Gastrocnemius medialis (tissue), 4 donors: ENCODE results near the gene SLC25A47. TPM values are rescaled to one million over a fixed set of nuclear protein-coding genes. Genes with fewer than 3 reads are reported as not detected.
"Not testable (repeated sequence)": the region's sequence is repeated elsewhere in the genome, so short reads cannot be mapped to it uniquely, and the experiment has no call there.

ENCODE experiments used
- ATAC-seq, 2 donors: fragments of 150-250 bp; one replicate each; pipeline ENCODE4 v1.9.1; 2016
- DNase-seq, 2 donors: peaks; one replicate each; pipeline ENCODE4 v3.0.0-alpha.2; 2019
- H3K27ac ChIP-seq, 4 donors: fragments of 200-600 bp; sonication (generic); 1 replicate in 1 of 4; 2 replicates in 3 of 4; pipeline ENCODE4 v1.5.1; 2016 to 2018; ENCODE audit warnings: mild to moderate bottlenecking in 2 of 4, moderate library complexity in 1 of 4
- H3K27me3 ChIP-seq, 3 donors: fragments of 200-600 bp; sonication (generic) in 2 of 3; 1 replicate in 1 of 3; 2 replicates in 2 of 3; pipeline versions ENCODE4 v1.5.1 to v1.6.0; 2016 to 2019; ENCODE audit warnings: mild to moderate bottlenecking in 1 of 3, moderate library complexity in 1 of 3
- H3K36me3 ChIP-seq, 2 donors: fragments of 200-600 bp; sonication (generic) in 1 of 2; one replicate each; pipeline ENCODE4 v1.5.1; 2017 to 2018
- H3K4me1 ChIP-seq, 2 donors: fragments of 200-600 bp; sonication (generic) in 1 of 2; one replicate each; pipeline ENCODE4 v1.5.1; 2016 to 2017; ENCODE audit warnings: mild to moderate bottlenecking in 2 of 2
- H3K4me3 ChIP-seq, 4 donors: fragments of 200-600 bp; sonication (generic) in 3 of 4; 1 replicate in 1 of 4; 2 replicates in 3 of 4; pipeline ENCODE4 v1.5.1; 2016 to 2019; ENCODE audit warnings: mild to moderate bottlenecking in 2 of 4
- H3K9me3 ChIP-seq, 3 donors: fragments of 200-600 bp; sonication (generic) in 2 of 3; 1 replicate in 1 of 3; 2 replicates in 2 of 3; pipeline ENCODE4 v1.5.1; 2016 to 2019
- POLR2A ChIP-seq, 2 donors: fragments of 450-650 bp; IDR thresholded peaks; one replicate each; pipeline ENCODE4 v1.6.1; 2017; ENCODE audit warnings: antibody characterized with exemption in 2 of 2, mild to moderate bottlenecking in 2 of 2, moderate library complexity in 2 of 2
- in situ Hi-C, 4 donors: fragments of 200-750 bp; cut with MboI; loops; one replicate each; pipeline versions ENCODE4 v1.15.0 to v1.8.0; 2017; ENCODE audit warnings: low sequenced_read_pairs in 4 of 4
- intact Hi-C: fragments of 100-400 bp; cut with DNase I; formaldehyde crosslinking; loops from one replicate; pipeline ENCODE4 v1.15.1; 2023; ENCODE audit warnings: low total_unique reads
- total RNA-seq, 4 donors: library from RNA; depleted of rRNA; stranded (reverse); fragments of >200 nt; gene quantifications; one replicate each; pipeline versions ENCODE4 v1.1.0 to v1.2.3, GENCODE V29; 2016
- TF ChIP-seq, protein P1 (sequence below), 5 experiments: fragments of 450-650 bp in 3 of 5; fragments of 200-600 bp in 2 of 5; sonication (generic) in 2 of 5; IDR thresholded peaks in 4 of 5; conservative IDR thresholded peaks in 1 of 5; 1 replicate in 4 of 5; 2 replicates in 1 of 5; pipeline ENCODE4 v1.5.1; 2016 to 2019; ENCODE audit warnings: antibody characterized with exemption in 5 of 5, mild to moderate bottlenecking in 3 of 5, moderate library complexity in 3 of 5

Gene SLC25A47
- total RNA-seq, 4 donors from 2014 or later = 0.46 to 1.3 TPM; not detected in 2

GRCh38 chr14:100285913-100286400 is 37.2 kb upstream of the SLC25A47 start:
- intact Hi-C loops (loop anchor here (2.0 to 5.0 kb wide), 3 partner anchors 19 to 91 kb away; partner anchors contain the start of gene WDR25), in situ Hi-C loops (no loop called here)
- no peaks in the 10 kb centered on the region for H3K9me3 ChIP-seq
- H3K4me1 ChIP-seq = peaks cover 31 to 36% of the 10 kb centered on the region in 2 donors
- peak overlapping the region; percentile 88 to 98 (median 92) for H3K27ac ChIP-seq
- ATAC-seq (no peak), DNase-seq (no peak)
- no peaks in the 10 kb centered on the region for H3K27me3 ChIP-seq
- H3K4me3 ChIP-seq = peak overlapping the region; percentile 73 to 98 (median 84)
- TF ChIP-seq, protein P1, sequence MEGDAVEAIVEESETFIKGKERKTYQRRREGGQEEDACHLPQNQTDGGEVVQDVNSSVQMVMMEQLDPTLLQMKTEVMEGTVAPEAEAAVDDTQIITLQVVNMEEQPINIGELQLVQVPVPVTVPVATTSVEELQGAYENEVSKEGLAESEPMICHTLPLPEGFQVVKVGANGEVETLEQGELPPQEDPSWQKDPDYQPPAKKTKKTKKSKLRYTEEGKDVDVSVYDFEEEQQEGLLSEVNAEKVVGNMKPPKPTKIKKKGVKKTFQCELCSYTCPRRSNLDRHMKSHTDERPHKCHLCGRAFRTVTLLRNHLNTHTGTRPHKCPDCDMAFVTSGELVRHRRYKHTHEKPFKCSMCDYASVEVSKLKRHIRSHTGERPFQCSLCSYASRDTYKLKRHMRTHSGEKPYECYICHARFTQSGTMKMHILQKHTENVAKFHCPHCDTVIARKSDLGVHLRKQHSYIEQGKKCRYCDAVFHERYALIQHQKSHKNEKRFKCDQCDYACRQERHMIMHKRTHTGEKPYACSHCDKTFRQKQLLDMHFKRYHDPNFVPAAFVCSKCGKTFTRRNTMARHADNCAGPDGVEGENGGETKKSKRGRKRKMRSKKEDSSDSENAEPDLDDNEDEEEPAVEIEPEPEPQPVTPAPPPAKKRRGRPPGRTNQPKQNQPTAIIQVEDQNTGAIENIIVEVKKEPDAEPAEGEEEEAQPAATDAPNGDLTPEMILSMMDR (IDR thresholded peaks at IDR 0.05 in 4 of 5, conservative IDR thresholded peaks at IDR 0.05 in 1 of 5) = peak in 1 of 5 experiments; percentile 6
- no peak for TF ChIP-seq POLR2A (IDR thresholded peaks at IDR 0.05)
- no peaks in the 10 kb centered on the region for H3K36me3 ChIP-seq

- intact Hi-C loops = loop anchor here (5.0 kb wide), 2 partner anchors 44 to 91 kb away; partner anchors contain the start of gene WDR25
- DNase-seq = peak in 1 of 2 donors; percentile 54
Measured at GRCh38 chr14:100286484-100287191, 36.5 kb upstream of the SLC25A47 start.

GRCh38 chr14:100287202-100287997 is 35.7 kb upstream of the SLC25A47 start:
- H3K4me3 ChIP-seq = no peak overlapping the region
- H3K27ac ChIP-seq = peak overlapping the region; percentile 60 to 98 (median 92)
- DNase-seq = no peak
- H3K9me3 ChIP-seq = no peaks in the 10 kb centered on the region
- intact Hi-C loops = loop anchor here (5.0 kb wide), 2 partner anchors 45 to 90 kb away; partner anchors contain the start of gene WDR25
- TF ChIP-seq POLR2A (IDR thresholded peaks at IDR 0.05) = no peak
- TF ChIP-seq, protein P1 (IDR thresholded peaks at IDR 0.05 in 4 of 5, conservative IDR thresholded peaks at IDR 0.05 in 1 of 5) = no peak
- no peaks in the 10 kb centered on the region for H3K27me3 ChIP-seq
- no peaks in the 10 kb centered on the region for H3K36me3 ChIP-seq
- no peak for ATAC-seq
- in situ Hi-C loops = no loop called here
- H3K4me1 ChIP-seq = peaks cover 21 to 25% of the 10 kb centered on the region in 2 donors

More at GRCh38 chr14:100286484-100287191, 36.5 kb upstream of the SLC25A47 start:
- peaks cover 24 to 29% of the 10 kb centered on the region in 2 donors for H3K4me1 ChIP-seq
- in situ Hi-C loops = no loop called here
- H3K27ac ChIP-seq = peak overlapping the region; percentile 60 to 98 (median 92)
- no peaks in the 10 kb centered on the region for H3K27me3 ChIP-seq
- ATAC-seq = peak; percentile 51 to 70
- no peak for TF ChIP-seq POLR2A (IDR thresholded peaks at IDR 0.05)
- TF ChIP-seq, protein P1 (IDR thresholded peaks at IDR 0.05 in 4 of 5, conservative IDR thresholded peaks at IDR 0.05 in 1 of 5) = no peak
- no peak overlapping the region for H3K4me3 ChIP-seq
- H3K9me3 ChIP-seq = no peaks in the 10 kb centered on the region
- no peaks in the 10 kb centered on the region for H3K36me3 ChIP-seq

- peaks cover 21 to 25% of the 10 kb centered on the region in 2 donors for H3K4me1 ChIP-seq
- peak overlapping the region in 2 of 4 donors; percentile 88 to 98 for H3K27ac ChIP-seq
- H3K9me3 ChIP-seq, H3K36me3 ChIP-seq, DNase-seq, H3K27me3 ChIP-seq, in situ Hi-C loops, H3K4me3 ChIP-seq, ATAC-seq: not testable (repeated sequence)
- intact Hi-C loops = loop anchor here (5.0 kb wide), 2 partner anchors 46 to 89 kb away; partner anchors contain the start of gene WDR25
Measured at GRCh38 chr14:100287998-100288295, 35.2 kb upstream of the SLC25A47 start.
